ENCODE data around the gene RAET1L. TPM values are rescaled to one million over a fixed set of nuclear protein-coding genes. Genes with fewer than 3 reads are reported as not detected.
"Not testable (repeated sequence)": the region's sequence is repeated elsewhere in the genome, so short reads cannot be mapped to it uniquely, and the experiment has no call there.

RAET1L gene
- total RNA-seq, 1 donor from 2014 or later = 30.4 TPM

GRCh38 chr6:149990661-149991471 lies 34.5 kb downstream of the RAET1L start:
- ATAC-seq = no peak

GRCh38 chr6:149990212-149990660 lies 35.1 kb downstream of the RAET1L start:
- no peak for ATAC-seq

- ATAC-seq = no peak
Observed at GRCh38 chr6:149988550-149989346, 36.6 kb downstream of the RAET1L start.

GRCh38 chr6:149987602-149988107 lies 37.7 kb downstream of the RAET1L start:
- no peak for ATAC-seq

- ATAC-seq = no peak
Observed at GRCh38 chr6:149985481-149985937, 39.8 kb downstream of the RAET1L start.

- no peak for ATAC-seq
Observed at GRCh38 chr6:149984773-149985172, 40.6 kb downstream of the RAET1L start.

GRCh38 chr6:149983145-149983544 lies 42.2 kb downstream of the RAET1L start:
- no peak for ATAC-seq

GRCh38 chr6:149979293-149979692 lies 46.0 kb downstream of the RAET1L start:
- ATAC-seq = no peak

- no peak for ATAC-seq
Observed at GRCh38 chr6:149978610-149979009, 46.7 kb downstream of the RAET1L start.

GRCh38 chr6:149977221-149977620 lies 48.1 kb downstream of the RAET1L start:
- no peak for ATAC-seq

GRCh38 chr6:149975400-149975799 lies 49.9 kb downstream of the RAET1L start:
- no peak for ATAC-seq

- no peak for ATAC-seq
Observed at GRCh38 chr6:149974825-149975224, 50.5 kb downstream of the RAET1L start.

GRCh38 chr6:149974394-149974793 lies 50.9 kb downstream of the RAET1L start:
- not testable (repeated sequence) for ATAC-seq

GRCh38 chr6:149969635-149970034 lies 55.7 kb downstream of the RAET1L start:
- ATAC-seq = no peak

GRCh38 chr6:149968909-149969308 lies 56.4 kb downstream of the RAET1L start:
- not testable (repeated sequence) for ATAC-seq

Other genes starting within 250 kb of the RAET1L start
- gene LRP11, start 161.2 kb downstream of the RAET1L start, total RNA-seq = 41.8 TPM
- 101 TPM for gene RAET1E, start 127.4 kb downstream of the RAET1L start, total RNA-seq
- gene RAET1G, start 102.4 kb downstream of the RAET1L start, total RNA-seq = 24.7 TPM
- 5.2 TPM for gene ULBP2, start 83.5 kb downstream of the RAET1L start, total RNA-seq
- gene ULBP1, start 61.6 kb downstream of the RAET1L start, total RNA-seq = 1.2 TPM
- 3.8 TPM for gene ULBP3, start 43.6 kb upstream of the RAET1L start, total RNA-seq
- gene PPP1R14C, start 117.5 kb upstream of the RAET1L start, total RNA-seq = 36.0 TPM

Measured in esophagus mucosa (tissue), 1 donor.